ENCODE results near the gene SEPTIN5.
"Not testable (repeated sequence)": the region's sequence is repeated elsewhere in the genome, so short reads cannot be mapped to it uniquely, and the experiment has no call there.

SEPTIN5 gene

GRCh38 chr22:19719488-19720021, 5.3 kb downstream of the SEPTIN5 start:
- in situ Hi-C loops (cut with MboI; ENCODE audit: low sequenced_read_pairs): loop anchor here (10.0 kb wide), 1 partner anchor 65 kb away; no protein-coding TSS in a partner anchor

DNA sequence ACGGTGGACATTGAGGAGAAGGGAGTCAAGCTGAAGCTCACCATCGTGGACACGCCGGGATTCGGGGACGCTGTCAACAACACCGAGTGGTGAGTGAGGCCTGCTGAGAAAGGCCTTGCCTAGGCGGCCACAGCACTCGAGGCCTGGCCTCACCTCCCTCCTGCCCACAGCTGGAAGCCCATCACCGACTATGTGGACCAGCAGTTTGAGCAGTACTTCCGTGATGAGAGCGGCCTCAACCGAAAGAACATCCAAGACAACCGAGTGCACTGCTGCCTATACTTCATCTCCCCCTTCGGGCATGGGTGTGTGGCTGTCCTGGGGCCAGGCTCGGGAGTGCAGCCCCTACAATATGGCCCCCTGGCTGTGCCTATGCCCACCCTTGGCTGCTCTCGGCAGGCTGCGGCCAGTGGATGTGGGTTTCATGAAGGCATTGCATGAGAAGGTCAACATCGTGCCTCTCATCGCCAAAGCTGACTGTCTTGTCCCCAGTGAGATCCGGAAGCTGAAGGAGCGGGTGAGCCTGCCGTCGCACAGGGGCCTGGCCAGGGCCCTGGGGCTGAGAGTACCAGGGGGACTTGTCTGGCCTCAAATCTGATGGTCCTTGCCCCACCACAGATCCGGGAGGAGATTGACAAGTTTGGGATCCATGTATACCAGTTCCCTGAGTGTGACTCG, 6.0 kb downstream of the SEPTIN5 start:
- in situ Hi-C loops (cut with MboI; ENCODE audit: low sequenced_read_pairs): no loop called here

DNA sequence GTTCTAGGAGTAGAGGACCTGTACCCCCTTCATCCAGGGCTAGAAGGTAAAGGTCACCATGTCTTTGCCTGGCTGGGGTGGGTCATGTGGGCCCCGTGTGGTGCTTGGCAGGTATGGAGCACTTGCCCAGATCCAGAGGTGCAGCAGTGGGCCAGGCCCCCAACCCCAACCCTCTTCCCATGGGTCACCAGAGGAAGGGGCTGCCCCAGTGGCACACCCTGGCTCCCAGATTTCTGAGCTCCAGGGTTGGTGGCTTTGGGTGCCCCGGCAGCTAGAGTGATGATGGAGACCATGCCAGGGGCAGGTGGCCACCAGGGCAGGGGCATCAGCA, 6.7 kb downstream of the SEPTIN5 start:
- in situ Hi-C loops (cut with MboI; ENCODE audit: low sequenced_read_pairs): no loop called here

- in situ Hi-C loops (cut with MboI; ENCODE audit: low sequenced_read_pairs): no loop called here
Measured at GRCh38 chr22:19721330-19722177, 7.3 kb downstream of the SEPTIN5 start.

GRCh38 chr22:19722178-19722981, 8.1 kb downstream of the SEPTIN5 start:
- in situ Hi-C loops (cut with MboI; ENCODE audit: low sequenced_read_pairs): no loop called here

GRCh38 chr22:19722982-19723231, 8.6 kb downstream of the SEPTIN5 start:
- in situ Hi-C loops (cut with MboI; ENCODE audit: low sequenced_read_pairs): no loop called here

DNA sequence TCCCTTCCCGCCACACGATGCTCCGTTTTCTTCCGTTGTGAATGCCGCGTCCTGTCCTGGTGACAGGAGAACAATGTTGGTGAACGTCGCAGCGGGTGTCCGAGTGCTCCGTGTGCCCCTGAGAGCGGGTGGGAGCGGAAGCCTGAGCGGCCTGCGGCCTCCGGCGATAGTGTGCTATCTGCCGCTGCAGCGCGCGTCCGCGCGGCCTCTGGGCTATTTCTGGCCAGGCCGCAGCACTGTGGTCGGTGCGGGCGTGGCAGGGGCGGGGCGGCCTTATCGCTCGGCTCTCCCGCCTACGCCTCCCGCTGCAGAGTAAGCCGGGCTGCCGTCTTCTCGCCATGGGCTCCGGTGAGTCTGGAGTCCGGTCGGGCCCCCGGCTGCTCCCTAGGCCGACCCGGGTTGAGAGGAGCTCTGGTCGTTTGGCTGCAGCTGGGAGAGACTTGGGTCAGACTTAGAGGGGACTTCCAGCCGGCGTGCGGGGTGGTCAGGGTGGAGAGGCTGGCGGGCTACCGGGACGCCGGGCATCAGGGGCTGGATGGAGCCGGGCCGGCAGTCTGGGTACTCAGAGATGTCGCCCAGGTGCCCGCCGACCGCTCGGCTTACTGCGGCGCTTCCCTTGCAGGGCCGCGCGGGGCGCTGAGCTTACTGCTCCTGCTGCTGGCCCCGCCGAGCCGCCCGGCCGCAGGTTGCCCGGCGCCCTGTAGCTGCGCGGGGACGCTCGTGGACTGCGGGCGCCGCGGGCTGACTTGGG, 9.1 kb downstream of the SEPTIN5 start, which contains the start of gene GP1BB:
Gene GP1BB (plus strand): TSS at position 308 of the 751 bp plus-strand sequence. CDS start 31 bp downstream, at position 339.
- in situ Hi-C loops (cut with MboI; ENCODE audit: low sequenced_read_pairs): no loop called here

GRCh38 chr22:19723983-19724827, 9.9 kb downstream of the SEPTIN5 start:
- in situ Hi-C loops (cut with MboI; ENCODE audit: low sequenced_read_pairs): no loop called here

- in situ Hi-C loops (cut with MboI; ENCODE audit: low sequenced_read_pairs): no loop called here
Measured at GRCh38 chr22:19724927-19725661, 10.8 kb downstream of the SEPTIN5 start.

- in situ Hi-C loops (cut with MboI; ENCODE audit: low sequenced_read_pairs): not testable (repeated sequence)
Measured at GRCh38 chr22:19726064-19726788, 11.9 kb downstream of the SEPTIN5 start.

GRCh38 chr22:19727310-19728150, 13.2 kb downstream of the SEPTIN5 start:
- in situ Hi-C loops (cut with MboI; ENCODE audit: low sequenced_read_pairs): no loop called here

- in situ Hi-C loops (cut with MboI; ENCODE audit: low sequenced_read_pairs): no loop called here
Measured at GRCh38 chr22:19728271-19728670, 14.0 kb downstream of the SEPTIN5 start.

- in situ Hi-C loops (cut with MboI; ENCODE audit: low sequenced_read_pairs): no loop called here
Measured at GRCh38 chr22:19728836-19729235, 14.5 kb downstream of the SEPTIN5 start.

DNA sequence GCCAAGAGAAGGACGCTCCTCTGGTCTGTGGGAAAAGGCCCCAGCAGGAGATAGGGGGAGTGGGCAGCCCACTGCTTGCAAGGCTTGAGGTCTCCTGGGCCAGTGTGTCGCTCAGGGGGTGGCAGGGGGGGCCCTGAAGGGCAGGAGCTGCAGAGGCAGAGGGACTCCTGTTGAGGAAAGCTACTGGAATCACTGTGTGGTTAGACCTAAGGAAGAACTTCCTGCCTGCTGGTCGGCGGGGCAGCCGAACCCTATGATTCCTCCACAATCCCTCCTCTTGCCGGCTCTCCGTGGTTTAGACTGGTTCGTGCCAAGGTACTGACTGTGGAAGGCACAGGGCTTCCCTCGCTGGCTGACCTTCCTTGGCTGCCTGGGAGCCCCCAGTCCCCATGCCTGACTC, 15.2 kb downstream of the SEPTIN5 start:
- in situ Hi-C loops (cut with MboI; ENCODE audit: low sequenced_read_pairs): no loop called here

DNA sequence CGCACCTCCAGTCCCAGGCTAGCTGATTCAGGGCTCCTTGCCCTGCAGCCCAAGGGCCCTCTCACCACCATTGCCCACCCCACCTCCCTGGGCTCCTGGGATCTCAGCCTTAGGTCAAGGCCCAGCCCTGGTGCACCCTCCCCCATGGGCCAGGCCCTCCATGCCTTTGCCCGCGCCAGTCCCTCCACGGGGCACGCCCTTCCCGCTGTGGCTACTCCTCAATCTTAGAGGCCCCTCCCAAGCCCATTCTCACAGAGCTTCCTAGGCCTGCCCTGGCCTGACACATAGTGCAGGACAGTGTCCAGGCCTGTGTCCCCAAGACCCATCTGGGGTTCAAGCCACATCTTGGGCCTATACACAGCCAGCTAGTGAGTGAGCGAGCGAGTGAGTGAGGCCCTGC, 15.9 kb downstream of the SEPTIN5 start:
- in situ Hi-C loops (cut with MboI; ENCODE audit: low sequenced_read_pairs): loop anchor here (5.0 kb wide), 1 partner anchor 182 kb away; no protein-coding TSS in a partner anchor

GRCh38 chr22:19730655-19731360, 16.5 kb downstream of the SEPTIN5 start:
- in situ Hi-C loops (cut with MboI; ENCODE audit: low sequenced_read_pairs): loop anchor here (5.0 kb wide), 1 partner anchor 181 kb away; no protein-coding TSS in a partner anchor
